Activated CD4-positive, alpha-beta T cell treated with anti-CD3 and anti-CD28 coated beads for 36 hours (primary cell): ENCODE results near the gene RPUSD1. TPM values are rescaled to one million over a fixed set of nuclear protein-coding genes. Genes with fewer than 3 reads are reported as not detected.

ENCODE experiments used
- ATAC-seq: fragments of 200-7000 bp; cut with Tn5 transposase; one replicate; pipeline ENCODE4 v1.10.0; 2021; ENCODE audit warnings: mild to moderate bottlenecking, moderate library complexity
- CTCF ChIA-PET: fragments of 350-600 bp; sonication (Branson Sonifier 250); formaldehyde crosslinking; loops from one replicate; lab custom pipeline; 2021; ENCODE audit warnings: antibody characterized with exemption; lab: Charles Lee
- POLR2A ChIA-PET: fragments of 350-600 bp; sonication (Branson Sonifier 250); formaldehyde crosslinking; loops from one replicate; lab custom pipeline; 2021; ENCODE audit warnings: antibody characterized with exemption, inconsistent platforms; lab: Charles Lee
- DNase-seq: peaks from one replicate; pipeline ENCODE4 v3.0.0-alpha.2; 2020
- H3K27ac Mint-ChIP-seq: one replicate; pipeline ENCODE4 v1.8.0; 2021; ENCODE audit warnings: mixed read lengths
- H3K27me3 Mint-ChIP-seq: one replicate; pipeline ENCODE4 v1.8.0; 2021; ENCODE audit warnings: mixed read lengths
- H3K36me3 Mint-ChIP-seq: one replicate; pipeline ENCODE4 v1.8.0; 2021; ENCODE audit warnings: low read depth, mixed read lengths
- H3K4me1 Mint-ChIP-seq: one replicate; pipeline ENCODE4 v1.8.0; 2021; ENCODE audit warnings: mixed read lengths
- H3K4me3 Mint-ChIP-seq: one replicate; pipeline ENCODE4 v1.8.0; 2021; ENCODE audit warnings: mild to moderate bottlenecking, moderate library complexity, mixed read lengths
- H3K9me3 Mint-ChIP-seq: one replicate; pipeline ENCODE4 v1.8.0; 2021; ENCODE audit warnings: low read depth, mixed read lengths
- intact Hi-C, 2 experiments: fragments of 100-400 bp; cut with DNase I in 1 of 2; cut with micrococcal nuclease in 1 of 2; formaldehyde crosslinking; loops; one replicate each; pipeline versions ENCODE4 v1.14.2 to v1.15.1; 2022 to 2024; cut with DNase I, micrococcal nuclease
- total RNA-seq, 2 experiments: library from RNA; stranded (reverse); gene quantifications; one replicate each; pipeline ENCODE4 v1.2.3, GENCODE V29; 2021

The RPUSD1 gene
- total RNA-seq, 2 experiments from 2014 or later, result 16.3 to 17.5 TPM

DNA sequence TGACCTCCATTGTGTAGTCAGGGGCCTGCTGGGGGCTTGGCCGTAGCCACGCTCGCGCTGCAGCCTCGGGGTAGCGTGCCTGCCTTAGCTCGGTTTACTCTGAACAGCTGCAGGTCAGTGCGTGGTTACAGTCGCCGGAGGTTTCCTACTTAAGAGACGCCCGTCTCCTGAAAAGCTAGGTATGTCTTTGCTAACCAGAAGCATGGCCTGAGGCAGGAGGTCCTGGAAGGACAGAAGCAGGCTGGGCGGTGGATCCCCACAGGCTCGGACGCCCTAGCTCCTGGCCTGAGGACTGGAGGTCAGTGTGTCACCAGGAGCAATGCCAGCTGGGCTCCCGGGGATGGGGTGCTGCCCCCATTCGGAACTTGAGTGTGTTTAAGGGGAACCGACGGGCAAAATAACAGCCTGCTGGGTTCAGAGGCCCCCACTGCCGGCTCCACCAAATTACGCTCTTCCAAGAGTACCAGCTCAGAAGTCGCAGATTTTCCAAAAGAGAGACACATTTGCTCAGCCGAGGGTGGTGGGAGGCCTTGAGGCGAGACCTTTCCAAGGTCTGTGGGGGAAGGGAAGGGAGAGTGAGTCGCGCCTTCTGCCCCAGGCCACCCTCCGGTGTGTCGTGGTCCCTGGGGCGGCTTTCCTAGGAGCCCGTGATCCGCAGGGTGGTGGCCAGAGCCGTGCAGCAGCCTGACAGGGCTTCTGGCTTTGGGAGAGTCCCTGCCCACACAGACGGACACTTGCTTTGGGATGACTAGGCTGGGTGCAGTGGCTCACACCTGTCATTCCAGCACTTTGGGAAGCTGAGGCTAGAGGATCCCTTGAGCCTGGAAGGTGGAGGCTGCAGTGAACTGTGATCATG is 16.2 kb upstream of the RPUSD1 start:
- ChIA-PET POLR2A (no interaction called here), CTCF (interaction anchor here (0.6 kb wide), 1 partner anchor 276 kb away, joined by 3 read pairs; no protein-coding TSS in a partner anchor)
- Mint-ChIP-seq H3K27me3 (peaks cover 2% of the 10 kb centered on the region), H3K9me3 (no peaks in the 10 kb centered on the region), H3K4me3 (no peak overlapping the region), H3K27ac (no peak overlapping the region), H3K4me1 (peaks cover 8% of the 10 kb centered on the region), H3K36me3 (peaks cover 2% of the 10 kb centered on the region)
- DNase-seq (no peak), ATAC-seq (no peak)
- intact Hi-C loops, result loop anchor here in 1 of 2 experiments (5.0 kb wide), 2 partner anchors 168 to 277 kb away; partner anchors contain the start of genes CAPN15 and LMF1

DNA sequence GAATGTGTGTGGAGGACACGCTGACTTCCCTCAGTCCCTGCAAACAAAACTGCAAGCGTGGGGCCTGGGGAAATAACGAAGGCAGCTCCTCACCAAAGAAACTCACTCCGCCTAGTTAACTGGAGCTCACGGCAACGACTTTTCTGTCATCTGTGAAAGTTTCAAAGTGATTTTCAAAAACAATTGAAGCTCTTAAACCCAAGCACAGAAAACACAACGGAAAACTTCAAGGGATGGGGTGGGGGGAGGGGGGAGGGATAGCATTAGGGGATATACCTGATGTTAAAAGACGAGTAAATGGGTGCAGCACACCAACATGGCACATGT is 15.5 kb upstream of the RPUSD1 start:
- ChIA-PET POLR2A (no interaction called here), CTCF (interaction anchor here (0.6 kb wide), 1 partner anchor 277 kb away, joined by 3 read pairs; no protein-coding TSS in a partner anchor)
- Mint-ChIP-seq H3K4me3 (no peak overlapping the region), H3K9me3 (no peaks in the 10 kb centered on the region), H3K27me3 (peaks cover 2% of the 10 kb centered on the region), H3K4me1 (peaks cover 8% of the 10 kb centered on the region), H3K27ac (no peak overlapping the region), H3K36me3 (peaks cover 2% of the 10 kb centered on the region)
- no peak for ATAC-seq
- intact Hi-C loops, result no loop called here
- no peak for DNase-seq

DNA sequence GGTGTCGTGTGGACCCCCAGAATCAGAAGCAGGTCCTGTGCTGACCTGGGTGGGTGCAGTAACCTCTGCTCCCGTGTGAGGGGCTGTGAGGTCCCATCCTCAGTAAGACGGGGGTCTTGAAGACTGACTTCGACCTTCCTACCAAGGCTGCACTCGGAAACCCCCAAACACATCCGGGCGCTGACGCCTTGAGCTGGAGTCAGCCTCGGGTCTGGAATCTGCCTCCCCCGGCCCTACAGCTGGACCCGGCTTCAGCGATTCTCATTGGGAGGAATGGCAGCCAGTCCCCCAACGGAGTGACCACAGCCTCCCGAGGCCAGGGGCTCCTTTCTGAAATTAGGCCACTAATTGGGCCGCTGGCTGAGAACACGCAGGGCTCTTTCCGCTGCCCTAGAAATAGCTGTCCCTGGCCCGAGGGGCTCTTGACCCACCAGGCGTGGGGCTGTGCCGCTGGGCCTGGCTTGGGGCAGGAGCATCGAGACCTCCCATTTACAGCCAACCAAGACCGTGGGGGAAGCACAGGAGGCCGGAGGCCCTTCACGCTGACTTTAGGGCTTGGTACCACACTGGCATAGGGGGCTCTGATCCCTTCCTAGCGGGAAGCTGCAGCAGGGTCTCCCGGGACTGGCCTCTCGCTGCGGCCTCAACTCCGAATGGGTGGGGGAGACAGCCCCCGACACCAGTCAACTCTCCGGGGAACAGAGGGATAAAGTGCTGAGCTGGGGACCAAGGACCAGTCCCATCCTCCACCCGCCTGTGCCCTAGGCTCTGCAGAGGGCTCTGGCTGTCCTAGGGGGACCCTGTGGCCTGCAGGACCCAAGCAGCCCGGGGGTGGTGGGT is 15.0 kb upstream of the RPUSD1 start:
- Mint-ChIP-seq H3K4me1 (peaks cover 3% of the 10 kb centered on the region), H3K27me3 (peaks cover 2% of the 10 kb centered on the region), H3K9me3 (no peaks in the 10 kb centered on the region), H3K27ac (no peak overlapping the region), H3K36me3 (peaks cover 2% of the 10 kb centered on the region), H3K4me3 (no peak overlapping the region)
- POLR2A ChIA-PET, result no interaction called here
- intact Hi-C loops, result no loop called here
- CTCF ChIA-PET, result no interaction called here
- ATAC-seq (no peak), DNase-seq (no peak)

DNA sequence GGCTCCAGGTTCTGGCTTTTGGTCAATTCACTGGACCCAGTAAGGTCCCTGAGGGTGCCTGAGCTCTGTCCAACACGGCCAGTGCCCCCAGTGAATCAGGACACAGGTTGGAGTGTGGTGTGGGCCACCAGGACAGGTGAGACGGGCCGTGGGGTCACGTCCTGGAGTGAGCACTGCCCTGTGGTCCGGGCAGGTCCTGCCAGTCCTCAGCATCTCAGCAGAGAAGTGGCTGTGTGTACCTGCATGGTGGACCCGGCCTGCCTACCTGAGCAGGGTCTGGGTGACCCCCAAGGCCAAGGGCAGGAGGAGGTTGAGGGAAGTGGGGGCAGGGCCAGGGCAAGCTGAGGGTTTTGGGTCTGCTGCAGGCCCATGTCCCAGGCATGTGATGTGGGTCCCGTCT is 14.3 kb upstream of the RPUSD1 start:
- ChIA-PET CTCF (no interaction called here), POLR2A (no interaction called here)
- Mint-ChIP-seq H3K4me3 (no peak overlapping the region), H3K9me3 (no peaks in the 10 kb centered on the region), H3K36me3 (peaks cover 5% of the 10 kb centered on the region), H3K4me1 (no peaks in the 10 kb centered on the region), H3K27me3 (peaks cover 2% of the 10 kb centered on the region), H3K27ac (no peak overlapping the region)
- ATAC-seq, result no peak
- no peak for DNase-seq
- intact Hi-C loops, result no loop called here

DNA sequence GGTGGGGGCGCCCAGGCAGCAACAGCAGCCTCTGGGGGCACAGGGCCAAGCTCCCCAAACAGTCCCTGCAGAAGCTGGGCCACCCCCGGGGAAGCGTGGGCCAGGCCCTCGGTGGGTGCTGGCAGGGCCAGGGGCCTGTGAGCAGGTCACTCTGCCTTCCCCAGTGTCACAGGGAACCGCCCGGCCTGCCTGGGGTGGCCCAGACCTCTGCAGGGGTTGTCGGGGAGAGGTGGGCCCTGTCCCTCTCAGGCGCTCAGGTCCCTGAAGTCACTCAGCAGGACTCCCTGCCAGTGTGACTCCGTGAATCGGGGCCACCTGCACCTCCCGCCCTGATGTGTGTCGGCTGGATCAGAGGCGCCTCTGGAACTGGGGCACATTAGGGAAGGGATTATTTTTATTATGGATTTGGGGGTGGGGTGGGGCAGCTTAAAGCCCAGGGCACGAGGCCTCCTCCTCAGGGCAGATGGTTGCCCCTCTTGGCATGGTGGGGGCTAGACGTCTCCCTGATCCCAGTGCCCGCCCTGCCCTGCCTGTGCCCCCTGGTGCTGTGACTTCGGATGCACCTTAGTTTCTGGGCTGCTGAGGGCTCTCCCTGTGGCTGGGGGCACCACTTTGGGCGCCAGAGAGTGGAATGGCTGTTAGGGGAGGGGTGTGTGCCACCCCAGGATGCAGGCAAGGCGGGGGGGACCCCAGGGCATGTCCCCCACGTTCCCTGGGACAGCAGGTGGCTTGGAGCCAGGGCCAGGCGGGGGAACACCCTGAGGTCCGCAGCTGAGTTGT is 13.6 kb upstream of the RPUSD1 start:
- ChIA-PET POLR2A (no interaction called here), CTCF (interaction anchor here (1.6 kb wide), 1 partner anchor 13 kb away, joined by 5 read pairs; the partner anchor contains the start of genes CHTF18 and RPUSD1)
- Mint-ChIP-seq H3K36me3 (peaks cover 9% of the 10 kb centered on the region), H3K4me1 (no peaks in the 10 kb centered on the region), H3K27me3 (peaks cover 2% of the 10 kb centered on the region), H3K4me3 (no peak overlapping the region), H3K27ac (no peak overlapping the region), H3K9me3 (no peaks in the 10 kb centered on the region)
- intact Hi-C loops, result no loop called here
- ATAC-seq (no peak), DNase-seq (no peak)

DNA sequence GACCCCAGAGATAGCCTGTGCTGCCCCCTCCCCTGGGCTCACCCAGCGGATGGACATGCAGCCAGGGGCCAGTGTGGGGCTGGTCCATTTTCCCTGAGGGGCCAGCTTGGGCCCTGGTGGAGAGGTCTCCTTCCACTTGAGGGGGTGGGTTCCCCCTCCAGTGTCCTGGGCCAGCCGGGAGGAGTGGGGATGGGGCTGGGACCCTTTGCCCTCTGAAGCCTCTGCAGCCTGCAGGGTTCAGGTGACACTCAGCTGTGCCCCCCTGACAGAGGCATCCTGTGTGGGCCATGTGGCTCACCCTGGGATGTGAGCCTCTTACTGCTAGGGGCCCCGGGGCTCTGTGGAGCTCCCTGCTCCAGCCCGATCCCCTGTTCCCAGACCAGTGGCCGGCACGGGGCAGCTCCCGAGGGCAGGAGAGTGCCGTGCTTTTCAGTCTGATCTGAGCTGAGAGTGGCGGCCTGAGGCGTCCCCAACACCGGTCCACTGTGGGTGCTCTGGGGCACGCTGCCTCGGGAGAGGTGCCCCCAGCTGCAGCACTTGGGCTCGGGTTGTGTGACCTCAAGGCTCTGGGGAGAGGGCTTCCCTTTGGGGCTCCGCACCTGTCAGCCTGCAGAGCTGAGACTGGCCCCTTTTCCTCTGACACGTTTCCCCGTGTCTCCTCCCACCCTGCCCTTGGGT is 12.8 kb upstream of the RPUSD1 start:
- Mint-ChIP-seq H3K27me3 (peaks cover 2% of the 10 kb centered on the region), H3K36me3 (peaks cover 12% of the 10 kb centered on the region), H3K27ac (no peak overlapping the region), H3K4me3 (no peak overlapping the region), H3K4me1 (no peaks in the 10 kb centered on the region), H3K9me3 (no peaks in the 10 kb centered on the region)
- ATAC-seq (no peak), DNase-seq (no peak)
- ChIA-PET CTCF (interaction anchor here (1.6 kb wide), 1 partner anchor 12 kb away, joined by 5 read pairs; the partner anchor contains the start of genes CHTF18 and RPUSD1), POLR2A (no interaction called here)
- intact Hi-C loops, result no loop called here

DNA sequence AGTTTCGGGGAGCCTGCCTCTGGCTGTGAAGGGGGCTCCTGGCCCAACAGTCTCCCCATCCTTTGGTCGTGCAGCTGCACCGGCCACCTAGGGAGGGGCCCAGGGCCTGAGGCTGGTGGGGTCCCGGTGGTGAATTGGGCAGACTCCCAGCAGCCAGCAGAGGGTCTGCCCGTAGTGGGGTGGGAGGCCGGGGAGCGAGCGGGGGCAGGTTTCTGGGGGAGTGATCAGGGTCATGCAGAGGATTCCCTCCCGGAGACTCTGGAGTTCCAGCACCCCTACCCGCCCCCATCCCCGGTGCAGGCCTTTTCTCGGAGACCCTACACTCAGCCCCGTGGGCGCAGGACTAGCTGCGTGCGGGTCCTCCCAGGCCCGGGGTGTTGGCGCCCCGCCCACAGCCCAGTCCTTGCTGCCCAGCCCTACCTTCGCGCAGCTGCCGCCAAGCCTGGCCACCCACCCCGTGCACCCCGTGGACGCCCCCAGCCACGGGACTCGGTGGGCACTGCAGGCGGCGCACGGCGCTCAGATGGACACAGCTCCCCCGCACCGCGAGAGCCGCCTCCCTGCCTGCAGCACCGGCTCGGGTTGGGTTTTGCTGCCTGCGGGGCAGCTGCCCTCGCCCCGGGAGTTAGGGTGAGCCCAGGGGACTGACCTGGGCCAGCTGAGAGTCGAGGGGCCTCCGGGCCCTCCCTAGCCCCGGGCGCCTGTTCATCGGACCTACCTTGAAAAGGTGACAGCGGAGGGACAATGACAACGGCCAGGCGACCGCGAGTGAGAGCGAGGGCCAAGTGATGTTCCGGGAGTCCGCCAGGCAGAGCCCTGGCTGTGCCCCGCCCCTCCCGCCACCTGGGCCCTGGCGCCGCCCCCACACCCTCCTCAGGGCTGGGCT is 12.0 kb upstream of the RPUSD1 start, which contains the start of gene GNG13:
TSS of gene GNG13 (minus strand) at position 787 of the 886 bp plus-strand sequence. CDS start 1,657 bp downstream, outside the sequence.
- no peak within 1 kb of the TSS for H3K4me3 Mint-ChIP-seq
- H3K27me3 Mint-ChIP-seq, result peaks cover 2% of the 10 kb centered on the region
- no peaks in the 10 kb centered on the region for H3K9me3 Mint-ChIP-seq
- ChIA-PET POLR2A (interaction anchor here (0.6 kb wide), 1 partner anchor 80 kb away, joined by 3 read pairs; no protein-coding TSS in a partner anchor), CTCF (interaction anchor here (1.6 kb wide), 1 partner anchor 12 kb away, joined by 5 read pairs; the partner anchor contains the start of genes CHTF18 and RPUSD1)
- peaks cover 15% of the 10 kb centered on the region for H3K36me3 Mint-ChIP-seq
- ATAC-seq, result peak; percentile 20
- H3K4me1 Mint-ChIP-seq, result peaks cover 2% of the 10 kb centered on the region
- intact Hi-C loops, result no loop called here
- no peak within 1 kb of the TSS for H3K27ac Mint-ChIP-seq
- no peak for DNase-seq

DNA sequence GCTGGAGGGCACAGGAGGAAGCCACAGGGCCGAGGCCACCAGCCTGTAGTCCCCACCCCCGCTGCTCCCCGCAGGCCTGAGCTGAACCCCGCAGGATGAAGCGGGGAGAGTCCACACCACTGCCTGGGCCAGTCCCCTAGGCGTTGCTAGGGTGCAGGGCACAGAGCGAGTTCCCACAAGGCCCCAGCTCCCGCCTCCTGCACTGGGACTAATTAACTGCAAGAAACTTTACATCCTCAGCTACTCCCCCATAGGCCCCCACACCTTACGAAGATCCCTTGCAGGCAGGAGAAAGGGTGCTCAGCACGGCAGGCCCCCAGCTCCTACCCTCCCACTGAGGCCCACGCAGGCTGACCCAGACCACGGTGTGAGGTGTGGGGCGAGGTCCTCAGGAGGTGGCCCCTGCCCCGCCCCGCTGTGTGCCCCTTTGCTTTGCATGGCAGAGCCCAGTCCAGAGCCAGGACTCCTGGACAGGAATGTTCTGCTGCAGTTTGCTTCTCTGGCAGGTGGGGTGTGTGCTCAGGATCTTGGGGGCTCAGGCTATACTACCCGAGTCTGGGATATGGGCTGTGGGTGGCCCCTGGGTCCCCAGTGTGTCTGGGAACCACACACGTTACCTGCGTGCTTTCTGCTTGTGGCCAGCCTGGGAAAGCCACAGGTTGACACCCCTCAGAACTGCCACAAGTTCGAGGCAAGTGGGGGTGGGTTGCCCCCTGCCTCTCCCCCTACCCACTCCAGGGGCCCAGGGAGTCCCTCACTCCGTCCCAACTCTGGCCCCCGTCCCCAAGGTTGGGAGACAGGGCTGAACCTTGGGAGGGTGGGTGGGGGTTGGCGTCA is 11.1 kb upstream of the RPUSD1 start:
- Mint-ChIP-seq H3K27me3 (peaks cover 2% of the 10 kb centered on the region), H3K4me1 (peaks cover 2% of the 10 kb centered on the region), H3K4me3 (no peak overlapping the region), H3K9me3 (no peaks in the 10 kb centered on the region), H3K36me3 (peaks cover 15% of the 10 kb centered on the region), H3K27ac (no peak overlapping the region)
- intact Hi-C loops, result no loop called here
- ChIA-PET CTCF (no interaction called here), POLR2A (no interaction called here)
- ATAC-seq, result no peak
- DNase-seq, result no peak

DNA sequence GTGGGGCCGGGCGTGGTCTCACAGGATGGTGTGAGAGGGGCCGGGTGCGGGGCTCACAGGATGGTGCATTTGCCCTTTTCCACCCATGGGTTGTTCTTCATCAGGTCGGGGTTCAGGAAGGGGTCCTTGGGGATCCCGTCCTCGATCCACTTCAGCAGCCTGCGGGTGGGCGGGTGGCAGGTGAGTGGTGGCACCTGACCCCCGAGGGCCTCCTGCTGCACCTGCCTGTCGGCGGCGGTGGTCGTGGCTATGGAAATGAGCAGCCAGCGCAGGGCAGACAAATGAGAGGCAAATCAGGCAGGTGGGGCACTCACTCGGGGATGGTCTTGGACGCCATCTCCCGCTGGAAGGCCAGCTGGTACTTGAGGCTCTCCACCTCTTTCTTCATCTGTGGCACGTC is 10.5 kb upstream of the RPUSD1 start:
- Mint-ChIP-seq H3K36me3 (peaks cover 15% of the 10 kb centered on the region), H3K4me3 (no peak overlapping the region), H3K27me3 (peaks cover 2% of the 10 kb centered on the region), H3K9me3 (no peaks in the 10 kb centered on the region), H3K4me1 (peaks cover 2% of the 10 kb centered on the region), H3K27ac (no peak overlapping the region)
- CTCF ChIA-PET, result no interaction called here
- intact Hi-C loops, result no loop called here
- DNase-seq (no peak), ATAC-seq (no peak)
- POLR2A ChIA-PET, result no interaction called here
